ENCODE data around the gene MRGPRE.

- TF ChIP-seq PRDM15 (CRISPR knock-in tag; IDR thresholded peaks at IDR 0.05) (no peak), E2F1 (CRISPR knock-in tag; IDR thresholded peaks at IDR 0.05) (no peak), NFYB (CRISPR knock-in tag; conservative IDR thresholded peaks at IDR 0.05; ENCODE audit: low read depth) (no peak), MAX (CRISPR knock-in tag; IDR thresholded peaks at IDR 0.05) (peak; percentile 86), CTCF (IDR thresholded peaks at IDR 0.05) (no peak), E2F5 (CRISPR knock-in tag; IDR thresholded peaks at IDR 0.05) (no peak), SP1 (CRISPR knock-in tag; conservative IDR thresholded peaks at IDR 0.05) (no peak), USF2 (CRISPR knock-in tag; IDR thresholded peaks at IDR 0.05) (peak; percentile 40; the same call in 1 of the 2 replicates), TEAD1 (CRISPR knock-in tag; IDR thresholded peaks at IDR 0.05) (no peak), ZNF263 (CRISPR knock-in tag; IDR thresholded peaks at IDR 0.05; ENCODE audit: low read depth) (no peak), ATF3 (CRISPR knock-in tag; conservative IDR thresholded peaks at IDR 0.05) (no peak), FOXK1 (CRISPR knock-in tag; IDR thresholded peaks at IDR 0.05) (no peak)
Measured at GRCh38 chr11:3189196-3189843, 42.9 kb downstream of the MRGPRE start.

Data from WTC11 (cell line).